ENCODE data around the gene RIOK1.

- TF ChIP-seq CTCF (IDR thresholded peaks at IDR 0.05) (no peak), POLR2A (IDR thresholded peaks at IDR 0.05) (no peak)
These were observed 502 bp upstream of the RIOK1 start for GRCh38 chr6:7389162-7389450.

All from heart left ventricle (tissue), 13 donors.